Mammary epithelial cell (primary cell): ENCODE results near the gene ZNF236.
"Not testable (repeated sequence)": the region's sequence is repeated elsewhere in the genome, so short reads cannot be mapped to it uniquely, and the experiment has no call there.

Experiments
- EZH2 ChIP-seq: IDR thresholded peaks from 2 replicates; pipeline ENCODE4 v1.6.1; 2012; ENCODE audit warnings: low read length, inconsistent platforms, borderline replicate concordance
- TF ChIP-seq, protein P1 (sequence below), 2 donors: IDR thresholded peaks in 1 of 2; conservative IDR thresholded peaks in 1 of 2; 2 replicates each; pipeline ENCODE4 v1.5.1; 2011 to 2012; ENCODE audit warnings: inconsistent platforms in 2 of 2, low read length in 2 of 2, mild to moderate bottlenecking in 2 of 2, control low read depth in 1 of 2, low read depth in 1 of 2; ENCODE audit not compliant: insufficient read depth in 1 of 2; ENCODE audit errors: extremely low read depth in 1 of 2

DNA sequence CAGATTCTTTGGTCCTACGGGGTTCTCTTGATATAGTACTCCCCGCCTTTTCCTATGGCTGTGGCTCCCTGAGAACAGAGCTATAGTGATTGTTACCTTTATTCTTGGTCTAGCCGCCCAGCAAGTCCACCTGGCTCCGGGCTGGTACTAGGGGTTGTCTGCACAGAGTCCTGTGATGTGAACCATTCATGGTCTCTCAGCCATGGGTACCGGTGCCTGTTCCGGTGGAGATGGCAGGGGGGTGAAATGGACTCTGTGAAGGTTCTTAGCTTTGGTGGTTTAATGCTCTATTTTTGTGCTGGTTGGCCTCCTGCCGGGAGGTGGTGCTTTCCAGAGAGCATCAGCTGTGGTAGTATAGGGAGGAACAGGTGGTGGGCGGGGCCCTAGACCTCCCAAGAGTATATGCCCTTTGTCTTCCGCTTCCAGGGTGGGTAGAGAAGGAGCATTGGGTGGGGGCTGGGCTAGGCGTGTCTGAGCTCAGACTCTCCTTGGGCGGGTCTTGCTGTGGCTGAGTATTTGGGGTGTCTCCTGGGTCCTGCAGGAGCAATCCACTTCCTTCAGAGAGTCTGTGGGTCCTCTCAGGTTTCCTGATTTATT is 143.3 kb downstream of the ZNF236 start:
- TF ChIP-seq, protein P1, sequence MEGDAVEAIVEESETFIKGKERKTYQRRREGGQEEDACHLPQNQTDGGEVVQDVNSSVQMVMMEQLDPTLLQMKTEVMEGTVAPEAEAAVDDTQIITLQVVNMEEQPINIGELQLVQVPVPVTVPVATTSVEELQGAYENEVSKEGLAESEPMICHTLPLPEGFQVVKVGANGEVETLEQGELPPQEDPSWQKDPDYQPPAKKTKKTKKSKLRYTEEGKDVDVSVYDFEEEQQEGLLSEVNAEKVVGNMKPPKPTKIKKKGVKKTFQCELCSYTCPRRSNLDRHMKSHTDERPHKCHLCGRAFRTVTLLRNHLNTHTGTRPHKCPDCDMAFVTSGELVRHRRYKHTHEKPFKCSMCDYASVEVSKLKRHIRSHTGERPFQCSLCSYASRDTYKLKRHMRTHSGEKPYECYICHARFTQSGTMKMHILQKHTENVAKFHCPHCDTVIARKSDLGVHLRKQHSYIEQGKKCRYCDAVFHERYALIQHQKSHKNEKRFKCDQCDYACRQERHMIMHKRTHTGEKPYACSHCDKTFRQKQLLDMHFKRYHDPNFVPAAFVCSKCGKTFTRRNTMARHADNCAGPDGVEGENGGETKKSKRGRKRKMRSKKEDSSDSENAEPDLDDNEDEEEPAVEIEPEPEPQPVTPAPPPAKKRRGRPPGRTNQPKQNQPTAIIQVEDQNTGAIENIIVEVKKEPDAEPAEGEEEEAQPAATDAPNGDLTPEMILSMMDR (conservative IDR thresholded peaks at IDR 0.05 in 1 of 2, IDR thresholded peaks at IDR 0.05 in 1 of 2; ENCODE audit: extremely low read depth in 1 of 2, insufficient read depth in 1 of 2, low read depth in 1 of 2, low read length in 2 of 2) = not testable (repeated sequence)
- not testable (repeated sequence) for TF ChIP-seq EZH2
